ENCODE results near the gene TRIM65.

TRIM65 gene

GRCh38 chr17:75917141-75917916 is 20.6 kb upstream of the TRIM65 start:
- DNase-seq (ENCODE audit: low read depth in 3 of 3): no peak

GRCh38 chr17:75915268-75915667 is 18.5 kb upstream of the TRIM65 start:
- DNase-seq (ENCODE audit: low read depth in 3 of 3): no peak

- DNase-seq (ENCODE audit: low read depth in 3 of 3): no peak
Measured at GRCh38 chr17:75914643-75915267, 18.0 kb upstream of the TRIM65 start.

- DNase-seq (ENCODE audit: low read depth in 3 of 3): no peak
Measured at GRCh38 chr17:75913537-75914210, 16.9 kb upstream of the TRIM65 start.

- DNase-seq (ENCODE audit: low read depth in 3 of 3): no peak
Measured at GRCh38 chr17:75910699-75911098, 13.9 kb upstream of the TRIM65 start.

GRCh38 chr17:75909812-75910274 is 13.1 kb upstream of the TRIM65 start:
- DNase-seq (ENCODE audit: low read depth in 3 of 3): no peak

- no peak for DNase-seq (ENCODE audit: low read depth in 3 of 3)
Measured at GRCh38 chr17:75909051-75909811, 12.5 kb upstream of the TRIM65 start.

GRCh38 chr17:75908201-75908600 is 11.4 kb upstream of the TRIM65 start:
- DNase-seq (ENCODE audit: low read depth in 3 of 3): no peak

- DNase-seq (ENCODE audit: low read depth in 3 of 3): no peak
Measured at GRCh38 chr17:75906143-75906884, 9.6 kb upstream of the TRIM65 start.

GRCh38 chr17:75904749-75905521 is 8.2 kb upstream of the TRIM65 start, which contains the start of gene MRPL38:
MRPL38 (minus strand) TSS chr17:75904884; CDS start chr17:75904875, 9 bp downstream.
- peak; percentile 85 to 94 (median 86) for DNase-seq (ENCODE audit: low read depth in 3 of 3)

GRCh38 chr17:75902406-75902805 is 5.7 kb upstream of the TRIM65 start:
- no peak for DNase-seq (ENCODE audit: low read depth in 3 of 3)

- no peak for DNase-seq (ENCODE audit: low read depth in 3 of 3)
Measured at GRCh38 chr17:75901727-75902126, 5.0 kb upstream of the TRIM65 start.

GRCh38 chr17:75900691-75901533 is 4.2 kb upstream of the TRIM65 start:
- no peak for DNase-seq (ENCODE audit: low read depth in 3 of 3)

GRCh38 chr17:75899767-75900468 is 3.2 kb upstream of the TRIM65 start:
- no peak for DNase-seq (ENCODE audit: low read depth in 3 of 3)

GRCh38 chr17:75899353-75899752 is 2.6 kb upstream of the TRIM65 start:
- no peak for DNase-seq (ENCODE audit: low read depth in 3 of 3)

- DNase-seq (ENCODE audit: low read depth in 3 of 3): no peak
Measured at GRCh38 chr17:75898791-75899190, 2.0 kb upstream of the TRIM65 start.

GRCh38 chr17:75898065-75898464 is 1.3 kb upstream of the TRIM65 start:
- DNase-seq (ENCODE audit: low read depth in 3 of 3): no peak

- no peak for DNase-seq (ENCODE audit: low read depth in 3 of 3)
Measured at GRCh38 chr17:75897160-75898019, 639 bp upstream of the TRIM65 start.

All from stimulated activated CD4-positive, alpha-beta T cell treated with anti-CD3 and anti-CD28 coated beads, TNF-alpha, amount 100 ng/mL, for 24 hours (primary cell).